ENCODE results near the gene PTGER3.
"Not testable (repeated sequence)": the region's sequence is repeated elsewhere in the genome, so short reads cannot be mapped to it uniquely, and the experiment has no call there.

PTGER3 gene

GRCh38 chr1:71002709-71003475 is 44.7 kb downstream of the PTGER3 start:
- DNase-seq (ENCODE audit: low read depth): no peak

DNA sequence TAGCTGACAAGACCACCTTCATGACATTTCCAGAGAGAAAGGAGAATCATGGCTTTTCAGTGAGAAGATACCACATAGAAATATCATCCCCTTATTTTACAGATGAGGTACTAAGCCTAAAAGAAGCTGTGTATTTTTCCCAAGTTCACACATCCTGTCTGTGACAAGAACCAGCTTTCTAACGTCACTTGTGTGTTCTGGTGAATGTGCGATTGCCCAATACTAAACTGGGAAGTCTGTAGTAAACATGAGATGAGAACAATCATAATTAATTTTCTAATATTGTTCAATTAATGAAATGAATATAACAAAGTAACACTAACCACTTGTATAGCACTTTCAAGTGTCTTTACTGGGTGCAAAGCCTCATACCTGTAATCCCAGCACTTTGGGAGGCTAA is 46.0 kb downstream of the PTGER3 start:
- DNase-seq (ENCODE audit: low read depth): no peak

- DNase-seq (ENCODE audit: low read depth): no peak
Observed at GRCh38 chr1:70997793-70998192, 49.8 kb downstream of the PTGER3 start.

GRCh38 chr1:70994753-70995268 is 52.8 kb downstream of the PTGER3 start:
- no peak for DNase-seq (ENCODE audit: low read depth)

- DNase-seq (ENCODE audit: low read depth): no peak
Observed at GRCh38 chr1:70993798-70994197, 53.8 kb downstream of the PTGER3 start.

- DNase-seq (ENCODE audit: low read depth): no peak
Observed at GRCh38 chr1:70992521-70992920, 55.1 kb downstream of the PTGER3 start.

- DNase-seq (ENCODE audit: low read depth): no peak
Observed at GRCh38 chr1:70990469-70991253, 57.0 kb downstream of the PTGER3 start.

GRCh38 chr1:70987497-70987896 is 60.1 kb downstream of the PTGER3 start:
- DNase-seq (ENCODE audit: low read depth): no peak

DNA sequence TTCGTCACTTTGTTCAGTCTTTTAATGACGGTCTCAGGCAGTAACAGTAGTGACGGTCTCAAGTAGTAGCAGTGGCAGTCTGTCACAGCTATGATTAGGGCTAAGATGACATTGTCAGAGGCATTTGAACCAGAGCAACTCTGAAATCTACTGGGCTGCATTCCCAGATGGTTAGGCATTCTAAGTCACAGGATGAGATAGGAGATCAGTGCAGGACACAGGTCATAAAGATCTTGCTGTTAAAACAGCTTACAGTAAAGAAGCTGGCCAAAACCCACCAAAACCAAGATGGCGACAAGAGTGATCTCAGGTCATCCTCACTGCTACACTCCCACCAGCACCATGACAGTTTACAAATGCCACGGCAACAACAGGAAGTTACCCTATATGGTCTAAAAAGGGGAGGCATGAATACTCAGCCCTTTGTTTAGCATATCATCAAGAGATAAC is 61.8 kb downstream of the PTGER3 start:
- DNase-seq (ENCODE audit: low read depth): not testable (repeated sequence)

- not testable (repeated sequence) for DNase-seq (ENCODE audit: low read depth)
Observed at GRCh38 chr1:70985278-70985677, 62.3 kb downstream of the PTGER3 start.

GRCh38 chr1:70980361-70980760 is 67.3 kb downstream of the PTGER3 start:
- DNase-seq (ENCODE audit: low read depth): no peak

GRCh38 chr1:70979881-70980280 is 67.7 kb downstream of the PTGER3 start:
- DNase-seq (ENCODE audit: low read depth): no peak

DNA sequence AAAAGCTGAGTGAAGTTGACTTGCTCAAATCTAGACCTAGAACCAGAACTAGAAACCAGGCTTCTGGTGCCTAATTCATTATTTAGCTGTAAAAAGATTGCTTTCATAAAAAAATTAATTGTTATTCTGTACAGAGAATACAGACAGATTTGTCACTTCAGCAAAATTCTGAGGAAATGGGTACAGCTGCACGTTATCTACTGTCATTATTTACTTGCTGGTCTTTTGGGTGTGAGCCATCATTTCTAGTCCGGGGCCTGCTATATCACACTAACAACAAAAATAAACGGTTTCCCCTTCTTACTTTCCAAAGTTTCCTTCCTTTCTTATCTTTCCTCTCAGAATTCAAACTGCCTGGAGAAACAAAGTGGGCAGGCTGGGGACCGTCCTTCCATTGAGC is 68.3 kb downstream of the PTGER3 start:
- no peak for DNase-seq (ENCODE audit: low read depth)

GRCh38 chr1:70978623-70979022 is 69.0 kb downstream of the PTGER3 start:
- DNase-seq (ENCODE audit: low read depth): no peak

GRCh38 chr1:70977575-70977974 is 70.0 kb downstream of the PTGER3 start:
- DNase-seq (ENCODE audit: low read depth): no peak

DNA sequence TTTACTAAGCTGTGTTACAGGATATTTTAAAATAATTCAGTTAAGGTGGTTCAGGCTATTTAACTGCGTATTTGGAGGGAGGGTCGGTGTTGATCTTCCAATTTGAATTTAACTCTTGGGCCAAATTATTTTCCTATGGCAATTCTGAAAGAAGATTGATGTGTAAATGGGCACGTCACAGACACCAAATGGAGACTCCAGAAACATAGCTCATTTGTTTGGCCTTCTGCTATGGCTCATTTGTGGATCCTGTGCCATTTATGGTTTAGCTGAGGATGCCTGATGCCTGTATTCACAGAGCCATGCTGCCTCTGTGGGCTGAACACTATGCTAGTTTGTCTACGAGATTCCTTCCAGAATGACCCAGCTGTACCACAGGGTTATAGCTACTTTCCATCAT is 70.6 kb downstream of the PTGER3 start:
- DNase-seq (ENCODE audit: low read depth): no peak

DNA sequence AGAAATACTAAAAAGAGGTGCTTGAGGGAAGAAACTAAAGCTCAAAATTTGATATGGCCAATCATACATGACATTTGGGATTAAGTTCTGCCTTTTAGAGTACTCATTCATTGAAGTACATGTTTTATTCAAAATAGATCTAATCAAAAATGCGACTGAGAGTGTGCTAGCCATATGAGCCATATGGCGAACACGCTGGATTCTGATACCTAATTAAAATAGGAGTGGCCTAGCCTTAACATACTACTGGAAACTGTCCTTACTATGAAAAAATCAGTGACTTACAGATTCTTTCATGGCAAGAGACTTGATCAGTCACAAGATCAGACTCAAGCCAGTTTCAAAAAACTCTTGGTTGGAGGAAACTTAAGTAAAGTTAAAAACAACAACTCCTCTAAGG is 73.9 kb downstream of the PTGER3 start:
- DNase-seq (ENCODE audit: low read depth): no peak

DNA sequence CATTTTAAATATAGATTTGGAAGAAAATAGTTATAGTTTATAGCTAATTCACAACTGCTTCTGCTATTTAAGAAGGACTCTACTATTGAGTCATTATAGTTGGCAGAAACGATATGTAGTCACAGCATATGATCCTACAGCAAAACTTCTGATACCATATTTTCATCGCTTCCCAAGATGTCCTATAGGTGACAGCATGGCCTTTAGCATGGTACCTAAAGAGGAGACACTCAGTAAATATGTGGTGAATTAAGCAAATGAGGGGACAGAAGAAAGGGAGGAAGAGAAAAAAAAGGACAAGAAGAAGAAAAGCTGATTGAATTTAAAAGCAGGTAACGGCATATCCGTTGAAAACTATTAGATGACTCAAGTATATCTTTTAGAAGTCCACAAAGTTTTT is 77.2 kb downstream of the PTGER3 start:
- DNase-seq (ENCODE audit: low read depth): no peak

GRCh38 chr1:70966018-70966638 is 81.5 kb downstream of the PTGER3 start:
- no peak for DNase-seq (ENCODE audit: low read depth)

DNA sequence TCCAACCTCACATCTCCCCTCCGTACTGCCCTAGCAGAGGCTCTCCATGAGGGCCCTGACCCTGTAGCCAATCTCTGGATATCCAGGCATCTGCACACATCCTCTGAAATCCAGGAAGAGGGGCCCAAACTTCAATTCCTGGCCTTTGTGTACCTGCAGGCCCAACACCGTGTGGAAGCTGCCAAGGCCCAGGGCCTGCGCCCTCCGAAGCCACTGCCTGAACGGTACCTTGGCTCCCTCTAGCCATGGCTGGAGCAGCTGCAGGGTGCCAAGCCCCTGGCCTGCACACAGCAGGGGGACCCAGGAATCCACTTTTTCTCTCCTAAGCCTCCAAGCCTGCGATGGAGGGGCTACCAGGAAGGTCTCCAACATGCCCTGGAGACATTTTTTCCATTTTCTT is 84.2 kb downstream of the PTGER3 start:
- DNase-seq (ENCODE audit: low read depth): no peak

GRCh38 chr1:70961374-70961975 is 86.1 kb downstream of the PTGER3 start:
- DNase-seq (ENCODE audit: low read depth): no peak

DNA sequence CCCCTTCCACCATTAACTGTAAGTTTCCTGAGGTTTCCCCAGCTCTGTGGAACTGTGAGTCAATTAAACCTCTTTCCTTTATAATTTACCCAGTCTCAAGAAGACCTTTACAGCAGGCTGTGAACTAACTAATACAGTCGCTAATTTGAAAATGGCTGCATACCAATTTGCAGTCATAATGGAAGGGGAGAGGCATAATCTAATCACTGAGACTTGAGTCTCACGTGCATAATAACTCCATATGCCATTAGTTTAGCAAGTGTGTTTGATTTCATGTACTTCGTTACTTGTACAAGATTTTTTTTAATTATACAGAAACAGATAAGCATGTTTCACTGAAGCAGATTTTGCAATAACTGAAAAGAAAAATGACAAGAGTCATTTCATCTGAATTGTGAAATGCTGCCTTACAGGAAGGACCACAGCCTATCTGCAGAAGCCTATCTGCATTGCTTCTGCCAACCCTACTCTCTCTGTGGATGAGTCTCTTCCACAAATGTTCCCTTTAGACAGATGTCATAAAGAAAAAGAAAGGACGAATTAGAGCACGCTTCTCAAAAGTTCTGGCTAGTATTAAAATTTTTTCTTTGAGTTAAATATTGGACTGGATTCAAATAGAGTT is 99.1 kb downstream of the PTGER3 start:
- no peak for DNase-seq (ENCODE audit: low read depth)

Data from stimulated activated CD8-positive, alpha-beta memory T cell treated with anti-CD3 and anti-CD28 coated beads, Interleukin-12 subunit alpha, Interleukin-12 subunit beta, amount 100 ng/mL, for 1 hour (primary cell).